ENCODE results near the gene SLC8A2.

DNA sequence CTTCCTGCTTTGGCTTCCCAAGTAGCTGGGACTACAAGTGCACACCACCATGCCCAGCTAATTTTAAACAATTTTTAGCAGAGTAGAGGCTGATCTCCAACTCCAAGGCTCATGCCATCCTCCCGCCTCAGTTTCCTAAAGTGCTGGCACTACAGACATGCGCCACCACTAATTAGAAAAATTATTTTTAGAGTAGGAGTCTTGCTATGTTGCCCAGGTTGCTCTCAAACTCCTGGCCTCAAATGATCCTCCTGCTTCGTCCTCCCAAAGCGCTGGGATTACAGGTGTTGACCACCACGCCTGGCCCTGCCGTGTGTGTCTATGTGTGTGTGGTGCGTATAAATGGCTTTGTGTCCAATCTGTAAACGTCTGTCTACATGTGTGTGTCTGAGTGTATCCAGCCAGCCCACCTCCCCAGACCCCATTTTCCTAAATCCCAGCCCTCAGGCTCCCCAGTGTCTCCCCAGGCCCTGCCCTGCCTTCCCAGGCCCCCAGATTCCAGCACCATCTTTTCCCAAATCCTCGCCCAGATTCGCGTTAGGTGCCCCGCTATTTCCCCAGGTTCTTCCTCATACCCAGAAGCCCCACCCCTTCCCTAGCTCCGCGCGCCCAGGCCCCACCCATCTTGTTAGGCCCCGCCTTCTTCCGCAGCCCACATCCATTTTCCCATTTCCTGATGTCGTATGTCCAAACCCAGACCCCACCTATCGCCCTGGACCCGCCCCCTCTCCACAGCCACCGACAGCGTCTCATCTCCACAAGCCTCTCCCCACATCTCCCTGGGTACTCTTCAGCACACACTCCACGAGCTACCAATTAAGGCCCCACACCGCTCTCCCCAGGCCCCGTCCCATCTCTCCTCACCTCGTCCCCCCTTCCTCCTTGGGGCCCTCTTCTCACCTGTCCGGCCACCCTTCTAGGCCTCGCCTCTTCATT lies 24.9 kb downstream of the SLC8A2 start:
- TF ChIP-seq, protein P1, sequence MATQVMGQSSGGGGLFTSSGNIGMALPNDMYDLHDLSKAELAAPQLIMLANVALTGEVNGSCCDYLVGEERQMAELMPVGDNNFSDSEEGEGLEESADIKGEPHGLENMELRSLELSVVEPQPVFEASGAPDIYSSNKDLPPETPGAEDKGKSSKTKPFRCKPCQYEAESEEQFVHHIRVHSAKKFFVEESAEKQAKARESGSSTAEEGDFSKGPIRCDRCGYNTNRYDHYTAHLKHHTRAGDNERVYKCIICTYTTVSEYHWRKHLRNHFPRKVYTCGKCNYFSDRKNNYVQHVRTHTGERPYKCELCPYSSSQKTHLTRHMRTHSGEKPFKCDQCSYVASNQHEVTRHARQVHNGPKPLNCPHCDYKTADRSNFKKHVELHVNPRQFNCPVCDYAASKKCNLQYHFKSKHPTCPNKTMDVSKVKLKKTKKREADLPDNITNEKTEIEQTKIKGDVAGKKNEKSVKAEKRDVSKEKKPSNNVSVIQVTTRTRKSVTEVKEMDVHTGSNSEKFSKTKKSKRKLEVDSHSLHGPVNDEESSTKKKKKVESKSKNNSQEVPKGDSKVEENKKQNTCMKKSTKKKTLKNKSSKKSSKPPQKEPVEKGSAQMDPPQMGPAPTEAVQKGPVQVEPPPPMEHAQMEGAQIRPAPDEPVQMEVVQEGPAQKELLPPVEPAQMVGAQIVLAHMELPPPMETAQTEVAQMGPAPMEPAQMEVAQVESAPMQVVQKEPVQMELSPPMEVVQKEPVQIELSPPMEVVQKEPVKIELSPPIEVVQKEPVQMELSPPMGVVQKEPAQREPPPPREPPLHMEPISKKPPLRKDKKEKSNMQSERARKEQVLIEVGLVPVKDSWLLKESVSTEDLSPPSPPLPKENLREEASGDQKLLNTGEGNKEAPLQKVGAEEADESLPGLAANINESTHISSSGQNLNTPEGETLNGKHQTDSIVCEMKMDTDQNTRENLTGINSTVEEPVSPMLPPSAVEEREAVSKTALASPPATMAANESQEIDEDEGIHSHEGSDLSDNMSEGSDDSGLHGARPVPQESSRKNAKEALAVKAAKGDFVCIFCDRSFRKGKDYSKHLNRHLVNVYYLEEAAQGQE (IDR thresholded peaks at IDR 0.05; ENCODE audit: unreplicated experiment) = peak; percentile 14
- TF ChIP-seq, protein P2, sequence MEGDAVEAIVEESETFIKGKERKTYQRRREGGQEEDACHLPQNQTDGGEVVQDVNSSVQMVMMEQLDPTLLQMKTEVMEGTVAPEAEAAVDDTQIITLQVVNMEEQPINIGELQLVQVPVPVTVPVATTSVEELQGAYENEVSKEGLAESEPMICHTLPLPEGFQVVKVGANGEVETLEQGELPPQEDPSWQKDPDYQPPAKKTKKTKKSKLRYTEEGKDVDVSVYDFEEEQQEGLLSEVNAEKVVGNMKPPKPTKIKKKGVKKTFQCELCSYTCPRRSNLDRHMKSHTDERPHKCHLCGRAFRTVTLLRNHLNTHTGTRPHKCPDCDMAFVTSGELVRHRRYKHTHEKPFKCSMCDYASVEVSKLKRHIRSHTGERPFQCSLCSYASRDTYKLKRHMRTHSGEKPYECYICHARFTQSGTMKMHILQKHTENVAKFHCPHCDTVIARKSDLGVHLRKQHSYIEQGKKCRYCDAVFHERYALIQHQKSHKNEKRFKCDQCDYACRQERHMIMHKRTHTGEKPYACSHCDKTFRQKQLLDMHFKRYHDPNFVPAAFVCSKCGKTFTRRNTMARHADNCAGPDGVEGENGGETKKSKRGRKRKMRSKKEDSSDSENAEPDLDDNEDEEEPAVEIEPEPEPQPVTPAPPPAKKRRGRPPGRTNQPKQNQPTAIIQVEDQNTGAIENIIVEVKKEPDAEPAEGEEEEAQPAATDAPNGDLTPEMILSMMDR (conservative IDR thresholded peaks at IDR 0.05; ENCODE audit: low read depth in 2 of 2) = no peak
- TF ChIP-seq ZNF331 (CRISPR knock-in tag; IDR thresholded peaks at IDR 0.05; ENCODE audit: low read depth) = no peak
